IMR-90 (cell line): ENCODE data around the gene DNMT3A.

Source experiments
- BHLHE40 ChIP-seq: fragments of 150-350 bp; IDR thresholded peaks from 2 replicates; pipeline ENCODE4 v1.6.1; 2016; ENCODE audit warnings: mild to moderate bottlenecking, low read depth, low read length
- CEBPB ChIP-seq: IDR thresholded peaks from 2 replicates; pipeline ENCODE4 v1.6.1; 2012; ENCODE audit warnings: low read depth, low read length, improper control_type of control experiment
- CHD1 ChIP-seq: IDR thresholded peaks from 2 replicates; pipeline ENCODE4 v1.6.1; 2012; ENCODE audit warnings: low read depth, low read length, improper control_type of control experiment
- CTCF ChIP-seq: conservative IDR thresholded peaks from 2 replicates; pipeline ENCODE4 v1.5.1; 2012; ENCODE audit warnings: mild to moderate bottlenecking, low read depth, low read length, improper control_type of control experiment
- FOS ChIP-seq: fragments of 150-350 bp; IDR thresholded peaks from 2 replicates; pipeline ENCODE4 v1.6.1; 2016; ENCODE audit warnings: low read depth, low read length
- MAFK ChIP-seq: IDR thresholded peaks from 2 replicates; pipeline ENCODE4 v1.6.1; 2012; ENCODE audit warnings: low read depth, low read length, improper control_type of control experiment
- MAZ ChIP-seq: IDR thresholded peaks from 2 replicates; pipeline ENCODE4 v1.6.1; 2012; ENCODE audit warnings: low read depth, mild to moderate bottlenecking, low read length, improper control_type of control experiment, moderate library complexity, borderline replicate concordance
- MXI1 ChIP-seq: IDR thresholded peaks from 2 replicates; pipeline ENCODE4 v1.6.1; 2012; ENCODE audit warnings: low read depth, mild to moderate bottlenecking, low read length, moderate library complexity, borderline replicate concordance
- POLR2A ChIP-seq: IDR thresholded peaks from 2 replicates; pipeline ENCODE4 v1.6.1; 2012; ENCODE audit warnings: mild to moderate bottlenecking, low read depth, low read length
- RAD21 ChIP-seq: IDR thresholded peaks from 2 replicates; pipeline ENCODE4 v1.6.1; 2012; ENCODE audit warnings: low read length, improper control_type of control experiment
- RCOR1 ChIP-seq: IDR thresholded peaks from 2 replicates; pipeline ENCODE4 v1.6.1; 2012; ENCODE audit warnings: mild to moderate bottlenecking, low read length, improper control_type of control experiment; ENCODE audit not compliant: insufficient replicate concordance
- RFX5 ChIP-seq: IDR thresholded peaks from 2 replicates; pipeline ENCODE4 v1.8.0; 2012; ENCODE audit warnings: low read depth, mild to moderate bottlenecking, low read length, moderate library complexity
- SMC3 ChIP-seq: fragments of 150-350 bp; IDR thresholded peaks from 2 replicates; pipeline ENCODE4 v1.6.1; 2016; ENCODE audit warnings: low read depth, mild to moderate bottlenecking, antibody characterized with exemption, low read length, moderate library complexity
- USF2 ChIP-seq: fragments of 150-350 bp; IDR thresholded peaks from 2 replicates; pipeline ENCODE4 v1.6.1; 2017; ENCODE audit warnings: mild to moderate bottlenecking, antibody characterized with exemption, low read length, low read depth

- TF ChIP-seq CTCF: no peak
- no peak for TF ChIP-seq USF2
- TF ChIP-seq CHD1: no peak
- no peak for TF ChIP-seq POLR2A
- no peak for TF ChIP-seq MXI1
- no peak for TF ChIP-seq CEBPB
- TF ChIP-seq RFX5: no peak
- no peak for TF ChIP-seq FOS
- no peak for TF ChIP-seq RCOR1
- no peak for TF ChIP-seq RAD21
- TF ChIP-seq MAFK: no peak
- no peak for TF ChIP-seq BHLHE40
- TF ChIP-seq MAZ: no peak
- no peak for TF ChIP-seq SMC3
These were observed 37.8 kb upstream of the DNMT3A start for GRCh38 chr2:25379535-25379934.
